GM23248 (cell line): ENCODE measurements around the gene DUS2.

Experiments
- EZH2 ChIP-seq: fragments of 200-600 bp; sonication (generic); IDR thresholded peaks from 2 replicates; pipeline ENCODE4 v1.6.1; 2018; ENCODE audit warnings: antibody characterized with exemption, mild to moderate bottlenecking; ENCODE audit not compliant: insufficient read depth, poor library complexity, severe bottlenecking
- EZH2phosphoT487 ChIP-seq: fragments of 200-600 bp; sonication (generic); IDR thresholded peaks from 2 replicates; pipeline ENCODE4 v1.6.1; 2018; ENCODE audit warnings: antibody characterized with exemption, moderate library complexity, mild to moderate bottlenecking, low read depth; ENCODE audit not compliant: insufficient read depth

- no peak for TF ChIP-seq EZH2phosphoT487
- no peak for TF ChIP-seq EZH2
Measured at GRCh38 chr16:68061396-68061795, 38.3 kb downstream of the DUS2 start.
